T-cell (primary cell): ENCODE measurements around the gene TRIM62. TPM values are rescaled to one million over a fixed set of nuclear protein-coding genes. Genes with fewer than 3 reads are reported as not detected.
"Not testable (repeated sequence)": the region's sequence is repeated elsewhere in the genome, so short reads cannot be mapped to it uniquely, and the experiment has no call there.

Experiments used
- ATAC-seq, 4 experiments: fragments of 200-7000 bp in 3 of 4; fragments of 150-1000 bp in 1 of 4; cut with Tn5 transposase; replicated peaks in 1 of 4; 1 replicate in 3 of 4; 2 replicates in 1 of 4; pipeline ENCODE4 v1.10.0; 2021; ENCODE audit warnings: moderate library complexity in 3 of 4, mild to moderate bottlenecking in 2 of 4, moderate number of reproducible peaks in 1 of 4
- CTCF ChIA-PET, 2 donors: fragments of 300-600 bp; sonication (Branson Sonifier 250); formaldehyde crosslinking; loops; one replicate each; lab custom pipeline; 2022; ENCODE audit warnings: antibody characterized with exemption in 2 of 2; lab: Charles Lee
- POLR2A ChIA-PET, 2 donors: fragments of 300-600 bp; sonication (Branson Sonifier 250); formaldehyde crosslinking; loops; one replicate each; lab custom pipeline; 2022; ENCODE audit warnings: antibody characterized with exemption in 2 of 2; lab: Charles Lee
- DNase-seq, 35 experiments: peaks; one replicate each; pipeline versions ENCODE4 v3.0.0 to v3.0.0-alpha.2; 2013 to 2023
- H3K27ac ChIP-seq: one replicate; pipeline ENCODE4 v1.5.1; 2013; ENCODE audit warnings: low read length
- H3K27me3 ChIP-seq, 2 experiments: replicated peaks in 1 of 2; 1 replicate in 1 of 2; 2 replicates in 1 of 2; pipeline versions ENCODE4 v1.6.1 to v1.7.0; 2013; ENCODE audit warnings: low read length in 1 of 2, mixed read lengths in 1 of 2; ENCODE audit not compliant: control insufficient read depth in 2 of 2, insufficient read depth in 2 of 2; ENCODE audit errors: extremely low read depth in 1 of 2
- H3K36me3 ChIP-seq, 2 donors: 1 replicate in 1 of 2; 2 replicates in 1 of 2; pipeline versions ENCODE4 v1.6.1 to v1.7.0; 2013; ENCODE audit warnings: low read length in 1 of 2; ENCODE audit not compliant: control insufficient read depth in 2 of 2, insufficient read depth in 1 of 2; ENCODE audit errors: extremely low read depth in 1 of 2
- H3K4me1 ChIP-seq, 2 experiments: 1 replicate in 1 of 2; 2 replicates in 1 of 2; pipeline versions ENCODE4 v1.6.1 to v1.7.0; 2013; ENCODE audit warnings: low read length in 2 of 2, mixed read lengths in 1 of 2; ENCODE audit not compliant: insufficient read depth in 2 of 2, control insufficient read depth in 1 of 2; ENCODE audit errors: extremely low read depth in 1 of 2
- H3K4me3 ChIP-seq, 2 donors: 1 replicate in 1 of 2; 2 replicates in 1 of 2; pipeline versions ENCODE4 v1.5.1 to v1.7.0; 2013; ENCODE audit warnings: mild to moderate bottlenecking in 2 of 2, low read length in 1 of 2, moderate library complexity in 1 of 2; ENCODE audit not compliant: control insufficient read depth in 1 of 2; ENCODE audit errors: extremely low read depth in 1 of 2
- H3K9me3 ChIP-seq: 2 replicates; pipeline ENCODE4 v1.7.0; 2013
- H3K27ac Mint-ChIP-seq, 2 donors: one replicate each; pipeline ENCODE4 v1.8.0; 2020 to 2021; ENCODE audit warnings: mild to moderate bottlenecking in 2 of 2, mixed read lengths in 2 of 2
- H3K27me3 Mint-ChIP-seq, 2 donors: one replicate each; pipeline ENCODE4 v1.8.0; 2021 to 2022; ENCODE audit warnings: mixed read lengths in 2 of 2
- H3K36me3 Mint-ChIP-seq: one replicate; pipeline ENCODE4 v1.8.0; 2021; ENCODE audit warnings: mixed read lengths
- H3K4me1 Mint-ChIP-seq, 3 donors: one replicate each; pipeline ENCODE4 v1.8.0; 2020 to 2022; ENCODE audit warnings: mixed read lengths in 3 of 3, mild to moderate bottlenecking in 1 of 3
- H3K4me3 Mint-ChIP-seq, 3 donors: one replicate each; pipeline ENCODE4 v1.8.0; 2020 to 2022; ENCODE audit warnings: mild to moderate bottlenecking in 3 of 3, mixed read lengths in 3 of 3, moderate library complexity in 3 of 3
- H3K9me3 Mint-ChIP-seq, 3 donors: one replicate each; pipeline ENCODE4 v1.8.0; 2020 to 2022; ENCODE audit warnings: mixed read lengths in 3 of 3
- WGBS: methylation state at CpG from one replicate; pipeline ENCODE4 v1.1.5; 2013; ENCODE audit warnings: missing lambda C conversion rate; ENCODE audit not compliant: insufficient coverage; 5-methylcytosine and 5-hydroxymethylcytosine counted together
- total RNA-seq, 35 experiments: library from RNA in 6 of 35; stranded (reverse) in 6 of 35; fragments of 120-200 nt in 1 of 35; gene quantifications; one replicate each; pipeline versions ENCODE4 v1.2.1 to v1.2.4 and lab custom pipeline; 2013 to 2026

The TRIM62 gene
- total RNA-seq, 5 donors from 2014 or later (not counting 1 experiment from before 2014, with no cell fraction given): 20.3 to 31.8 (median 24.3) TPM

DNA sequence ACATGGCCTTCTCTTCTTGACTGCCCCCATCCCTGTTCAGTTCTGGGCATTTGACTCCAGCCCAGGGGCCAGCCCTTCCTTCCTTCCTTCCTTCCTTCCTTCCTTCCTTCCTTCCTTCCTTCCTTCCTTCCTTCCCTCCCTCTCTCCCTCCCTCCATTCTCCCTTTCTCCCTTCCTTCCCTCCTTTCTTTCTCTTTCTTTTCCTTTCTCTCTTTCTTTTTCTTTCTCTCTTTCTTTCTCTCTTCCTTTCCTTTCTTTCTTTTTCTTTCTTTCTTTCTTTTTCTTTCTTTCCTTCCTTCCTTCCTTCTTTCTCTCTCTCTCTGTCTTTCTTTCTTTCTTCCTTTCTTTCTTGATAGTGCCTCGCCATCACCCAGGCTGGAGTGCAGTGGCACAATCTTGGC lies 45.8 kb downstream of the TRIM62 start:
- WGBS: 100% methylated on average over 1 of the region's 1 CpG
- H3K4me1 Mint-ChIP-seq: peaks cover 14 to 25% (median 15%) of the 10 kb centered on the region in 3 donors
- not testable (repeated sequence) for ATAC-seq

DNA sequence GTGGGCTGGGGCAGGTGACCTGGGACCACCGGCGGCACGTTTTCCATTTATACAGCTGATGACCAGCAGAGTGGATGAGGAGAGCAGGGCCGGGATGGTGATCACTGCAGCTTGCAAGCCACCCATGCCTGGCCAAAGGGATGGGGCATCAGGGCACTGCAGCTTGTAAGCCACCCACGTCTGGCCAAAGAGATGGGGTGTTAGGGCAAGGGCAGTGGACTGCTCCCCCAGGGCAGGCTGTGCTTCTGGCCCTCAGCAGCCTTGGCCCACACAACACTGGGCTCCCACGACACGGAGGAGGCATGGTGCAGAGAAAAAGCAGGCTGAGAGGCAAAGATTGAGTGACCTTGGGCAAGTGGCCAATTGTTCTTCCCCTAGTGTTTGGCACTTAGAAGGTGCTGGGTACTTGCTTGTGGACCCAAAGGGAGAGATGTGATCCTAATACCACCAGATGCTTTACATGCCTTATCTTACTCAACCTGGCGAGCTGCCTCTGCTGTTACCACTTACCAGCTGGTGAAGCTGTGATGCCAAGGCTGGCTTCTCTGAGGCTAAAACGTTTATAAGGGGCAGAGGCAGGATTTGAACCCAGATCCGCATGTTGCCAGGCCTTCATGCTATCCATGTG lies 48.3 kb downstream of the TRIM62 start:
- CTCF ChIA-PET: no interaction called here
- H3K9me3 Mint-ChIP-seq: no peaks in the 10 kb centered on the region
- peaks cover 30 to 38% (median 33%) of the 10 kb centered on the region in 3 donors for H3K4me1 Mint-ChIP-seq
- H3K4me3 Mint-ChIP-seq: no peak overlapping the region
- Histone ChIP-seq H3K4me3 (no peak overlapping the region), H3K27me3 (no peaks in the 10 kb centered on the region), H3K27ac (no peak overlapping the region), H3K4me1 (peaks cover 4 to 10% of the 10 kb centered on the region in 2 experiments), H3K9me3 (no peaks in the 10 kb centered on the region), H3K36me3 (peaks cover 0 to 3% of the 10 kb centered on the region in 2 donors)
- no peak overlapping the region for H3K27ac Mint-ChIP-seq
- ATAC-seq: no peak
- POLR2A ChIA-PET: no interaction called here
- no peak for DNase-seq
- 86% methylated on average over 8 of the region's 10 CpGs for WGBS
- peaks cover 16% of the 10 kb centered on the region for H3K36me3 Mint-ChIP-seq
- no peaks in the 10 kb centered on the region for H3K27me3 Mint-ChIP-seq

More for the DNA sequence above, 45.8 kb downstream of the TRIM62 start:
- H3K9me3 Mint-ChIP-seq, H3K27me3 ChIP-seq, H3K4me3 ChIP-seq, DNase-seq, H3K36me3 ChIP-seq, H3K4me3 Mint-ChIP-seq, H3K27me3 Mint-ChIP-seq, H3K9me3 ChIP-seq, H3K4me1 ChIP-seq, H3K27ac Mint-ChIP-seq, H3K27ac ChIP-seq: not testable (repeated sequence)
- H3K36me3 Mint-ChIP-seq: peaks cover 16% of the 10 kb centered on the region
- ChIA-PET POLR2A (interaction anchor here in 1 of 2 donors (0.7 kb wide), 1 partner anchor 31 kb away, joined by 3 read pairs; no protein-coding TSS in a partner anchor), CTCF (interaction anchor here in 1 of 2 donors (1.3 kb wide), 1 partner anchor 9 kb away, joined by 8 read pairs; no protein-coding TSS in a partner anchor)

DNA sequence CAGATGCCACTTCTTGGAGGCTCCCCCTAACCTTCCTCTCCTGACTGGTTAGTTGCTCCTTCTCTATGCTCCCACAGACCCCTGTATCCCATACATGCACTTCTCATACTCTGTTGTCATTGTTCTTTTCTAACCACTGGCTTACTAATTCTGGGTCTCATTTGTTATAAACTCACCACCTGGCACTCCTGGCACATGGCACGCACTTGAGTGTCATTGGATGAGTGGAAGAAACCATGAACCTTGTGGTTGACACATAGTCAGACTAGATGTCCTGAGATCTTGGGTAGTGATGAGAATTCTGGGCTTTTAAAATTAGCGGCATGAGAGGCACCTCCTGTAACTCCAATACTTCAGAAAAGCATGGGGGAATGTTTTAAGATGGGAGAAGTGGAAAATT lies 49.3 kb downstream of the TRIM62 start:
- Mint-ChIP-seq H3K27ac (peak overlapping the region in 1 of 2 donors; percentile 45), H3K4me1 (peaks cover 30 to 41% (median 41%) of the 10 kb centered on the region in 3 donors), H3K9me3 (no peaks in the 10 kb centered on the region), H3K27me3 (no peaks in the 10 kb centered on the region), H3K36me3 (peaks cover 16% of the 10 kb centered on the region), H3K4me3 (no peak overlapping the region)
- peaks cover 14 to 20% of the 10 kb centered on the region in 2 experiments for H3K4me1 ChIP-seq
- H3K9me3 ChIP-seq: no peaks in the 10 kb centered on the region
- no peak for ATAC-seq
- no peak for DNase-seq
- peaks cover 0 to 3% of the 10 kb centered on the region in 2 donors for H3K36me3 ChIP-seq
- no peak overlapping the region for H3K27ac ChIP-seq
- no CpG with 5 or more reads among the region's 2 CpGs for WGBS
- CTCF ChIA-PET: no interaction called here
- H3K4me3 ChIP-seq: no peak overlapping the region
- H3K27me3 ChIP-seq: no peaks in the 10 kb centered on the region
- POLR2A ChIA-PET: interaction anchor here in 1 of 2 donors (0.6 kb wide), 1 partner anchor 1112 kb away, joined by 3 read pairs; no protein-coding TSS in a partner anchor

DNA sequence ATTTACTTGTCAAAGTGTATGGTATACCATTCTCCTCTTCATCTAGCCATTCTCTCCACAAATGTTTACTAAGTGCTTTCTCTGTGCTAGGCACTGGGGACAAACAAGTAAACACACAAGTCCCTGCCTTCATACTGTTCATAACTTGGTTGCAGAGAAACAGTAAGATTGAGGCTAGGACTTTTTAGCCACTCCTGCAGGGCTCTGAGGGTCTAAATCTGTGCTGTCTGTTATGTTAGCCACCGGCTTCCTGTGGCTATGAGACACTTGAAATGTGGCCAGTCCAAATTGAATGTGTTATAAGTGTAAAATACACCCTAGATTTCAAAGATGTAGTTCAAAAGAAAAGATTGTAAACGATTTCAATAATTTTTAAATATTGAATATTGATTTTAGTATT lies 50.7 kb downstream of the TRIM62 start:
- H3K27ac ChIP-seq: no peak overlapping the region
- ATAC-seq: no peak
- ChIA-PET POLR2A (no interaction called here), CTCF (no interaction called here)
- H3K36me3 Mint-ChIP-seq: peaks cover 16% of the 10 kb centered on the region
- WGBS: no CpG with 5 or more reads among the region's 2 CpGs
- no peaks in the 10 kb centered on the region for H3K9me3 ChIP-seq
- H3K4me1 ChIP-seq: peaks cover 17 to 27% of the 10 kb centered on the region in 2 experiments
- peaks cover 33 to 53% (median 52%) of the 10 kb centered on the region in 3 donors for H3K4me1 Mint-ChIP-seq
- no peaks in the 10 kb centered on the region for H3K27me3 ChIP-seq
- H3K36me3 ChIP-seq: peaks cover 0 to 3% of the 10 kb centered on the region in 2 donors
- H3K4me3 ChIP-seq: no peak overlapping the region
- H3K9me3 Mint-ChIP-seq: no peaks in the 10 kb centered on the region
- no peak for DNase-seq
- H3K27me3 Mint-ChIP-seq: no peaks in the 10 kb centered on the region
- no peak overlapping the region for H3K27ac Mint-ChIP-seq
- no peak overlapping the region for H3K4me3 Mint-ChIP-seq

DNA sequence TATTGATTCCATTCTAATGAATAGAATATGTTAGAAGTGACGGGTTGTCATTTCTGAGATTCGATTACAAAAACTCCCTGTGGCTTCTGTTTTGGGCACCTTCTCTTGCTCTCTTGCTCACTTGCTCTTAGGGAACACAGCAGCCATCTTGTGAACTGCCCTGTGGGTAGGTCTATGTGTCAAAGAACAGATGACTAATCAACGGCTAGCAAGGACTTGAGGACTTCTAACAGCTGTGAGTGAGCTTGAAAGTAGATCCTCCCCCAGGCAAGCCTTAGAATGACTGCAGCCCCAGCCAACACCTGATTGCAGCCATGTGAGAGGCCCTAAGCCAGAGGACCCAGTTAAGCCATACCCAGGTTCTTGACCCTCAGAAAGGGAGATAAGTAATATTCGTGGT lies 51.5 kb downstream of the TRIM62 start:
- Mint-ChIP-seq H3K27ac (peak overlapping the region; percentile 67 to 71), H3K9me3 (peaks cover 0 to 2% (median 0%) of the 10 kb centered on the region in 3 donors), H3K36me3 (peaks cover 18% of the 10 kb centered on the region), H3K4me3 (no peak overlapping the region), H3K27me3 (no peaks in the 10 kb centered on the region), H3K4me1 (peaks cover 38 to 61% (median 60%) of the 10 kb centered on the region in 3 donors)
- Histone ChIP-seq H3K27ac (no peak overlapping the region), H3K4me1 (peaks cover 19 to 27% of the 10 kb centered on the region in 2 experiments), H3K27me3 (no peaks in the 10 kb centered on the region), H3K36me3 (peaks cover 0 to 5% of the 10 kb centered on the region in 2 donors), H3K4me3 (no peak overlapping the region), H3K9me3 (no peaks in the 10 kb centered on the region)
- ChIA-PET CTCF (no interaction called here), POLR2A (no interaction called here)
- DNase-seq (no peak), ATAC-seq (no peak)
- 76% methylated on average over 3 of the region's 4 CpGs for WGBS

DNA sequence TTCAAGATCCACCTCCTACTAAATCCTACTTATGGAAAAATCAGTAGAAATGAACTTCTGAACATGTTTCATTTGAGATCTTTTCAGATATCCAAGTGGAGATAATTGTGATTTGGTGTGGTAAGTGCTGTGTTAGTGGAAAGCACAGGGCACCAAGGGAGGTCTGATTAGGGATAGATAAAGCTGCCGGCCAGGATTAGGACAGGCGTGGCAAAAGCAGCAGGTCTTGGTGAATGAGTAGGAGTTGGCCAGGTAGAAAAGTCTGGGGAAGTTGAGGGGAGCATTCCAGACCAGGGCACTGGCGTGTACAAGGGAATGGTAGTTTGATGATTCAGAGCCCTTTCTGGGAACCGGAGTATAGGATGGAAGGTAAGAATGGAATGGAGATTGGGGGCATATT lies 53.1 kb downstream of the TRIM62 start:
- Histone ChIP-seq H3K9me3 (no peaks in the 10 kb centered on the region), H3K36me3 (peaks cover 0 to 5% of the 10 kb centered on the region in 2 donors), H3K4me1 (peaks cover 19 to 27% of the 10 kb centered on the region in 2 experiments), H3K27me3 (no peaks in the 10 kb centered on the region), H3K4me3 (peak overlapping the region in 1 of 2 donors; percentile 32), H3K27ac (peak overlapping the region; percentile 93)
- peak overlapping the region; percentile 55 to 93 (median 86) for H3K4me3 Mint-ChIP-seq
- POLR2A ChIA-PET: no interaction called here
- no peaks in the 10 kb centered on the region for H3K27me3 Mint-ChIP-seq
- H3K4me1 Mint-ChIP-seq: peaks cover 38 to 62% (median 59%) of the 10 kb centered on the region in 3 donors
- H3K27ac Mint-ChIP-seq: peak overlapping the region; percentile 96
- H3K9me3 Mint-ChIP-seq: peaks cover 0 to 3% (median 0%) of the 10 kb centered on the region in 3 donors
- CTCF ChIA-PET: no interaction called here
- ATAC-seq (no peak), DNase-seq (peak in 1 of 35 experiments; percentile 2)
- peaks cover 19% of the 10 kb centered on the region for H3K36me3 Mint-ChIP-seq
- 100% methylated on average over 3 of the region's 4 CpGs for WGBS
